Left hindlimb (tissue), 1 donor: ENCODE results near the gene CCSER1.
"Not testable (repeated sequence)": the region's sequence is repeated elsewhere in the genome, so short reads cannot be mapped to it uniquely, and the experiment has no call there.

Source experiments
- DNase-seq: peaks from one replicate; pipeline ENCODE4 v3.0.0-alpha.2; 2018

Gene CCSER1

DNA sequence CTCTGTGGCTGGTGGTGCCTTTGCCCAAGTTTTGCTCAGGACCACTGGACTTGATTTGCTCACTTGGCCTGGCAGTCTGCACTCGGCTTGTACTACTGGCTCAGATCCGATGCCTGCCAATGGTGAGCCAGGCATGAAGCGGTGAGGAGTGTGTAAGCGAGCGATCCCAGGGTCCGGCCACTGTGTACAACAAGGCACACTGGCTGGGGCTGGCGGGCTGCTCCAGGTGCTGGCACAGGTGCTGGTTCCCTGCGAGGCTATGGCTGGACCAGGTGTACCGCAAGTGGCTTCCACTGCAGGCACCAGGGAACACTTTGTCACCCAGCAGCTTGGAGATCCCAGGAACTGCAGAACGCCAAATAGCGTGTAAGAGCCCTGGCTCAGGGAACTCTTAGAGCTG, 329.7 kb downstream of the CCSER1 start:
- DNase-seq: no peak

DNA sequence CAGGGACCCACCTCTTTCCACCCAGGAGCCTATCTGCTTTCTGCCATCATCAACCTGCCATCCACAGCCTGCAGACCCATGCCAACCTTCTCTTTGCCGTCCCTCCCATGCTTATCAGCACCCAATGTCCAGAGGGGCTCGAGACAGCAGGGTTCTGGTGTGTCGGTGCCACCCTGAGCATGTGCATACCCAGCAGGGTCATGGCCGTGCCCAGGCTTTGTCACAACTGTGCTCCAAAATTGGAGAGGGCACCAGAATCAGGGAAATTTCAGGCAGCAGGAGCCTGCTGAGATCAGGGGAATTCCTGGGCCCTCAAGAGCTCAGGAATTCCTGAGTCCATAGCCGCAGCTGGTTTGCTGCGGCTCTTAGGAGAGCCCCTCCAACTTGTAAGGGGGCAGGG, 330.6 kb downstream of the CCSER1 start:
- DNase-seq: no peak

DNA sequence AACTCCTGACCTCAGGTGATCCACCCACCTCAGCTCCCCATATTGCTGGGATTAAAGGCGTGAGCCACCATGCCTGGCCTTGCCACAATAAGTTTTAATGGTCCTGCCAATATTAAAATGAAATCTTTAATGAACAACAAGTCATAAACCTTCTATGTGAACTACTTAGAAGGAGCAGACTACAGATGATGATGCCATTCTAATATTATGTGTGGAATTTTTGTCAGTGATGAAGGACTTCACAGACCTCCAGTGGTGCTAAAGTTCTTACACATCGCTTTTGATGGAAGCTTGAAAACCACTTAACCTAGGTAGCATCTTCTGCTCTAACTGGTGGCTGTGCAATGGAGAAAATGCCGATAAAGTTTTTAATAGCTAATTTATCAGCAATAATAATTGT, 331.4 kb downstream of the CCSER1 start:
- no peak for DNase-seq

DNA sequence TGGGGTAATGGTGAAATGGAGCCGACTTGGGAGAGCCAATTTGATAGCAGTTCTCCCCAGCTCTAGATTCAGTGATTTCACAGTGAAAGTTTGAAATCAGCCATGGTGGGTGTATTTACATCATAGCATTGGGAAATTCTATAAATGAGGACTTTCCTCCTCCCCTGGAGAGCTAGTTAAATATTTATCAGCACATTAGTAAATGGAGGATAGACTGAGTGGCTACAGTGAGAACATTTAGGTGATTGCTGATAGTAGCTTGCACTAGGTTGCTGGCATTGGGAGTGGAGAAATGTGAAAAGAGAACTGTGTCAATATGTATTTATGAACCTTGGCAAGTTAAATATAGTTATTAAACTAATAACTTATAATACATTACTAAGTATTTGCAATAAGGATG, 347.3 kb downstream of the CCSER1 start:
- DNase-seq: no peak

DNA sequence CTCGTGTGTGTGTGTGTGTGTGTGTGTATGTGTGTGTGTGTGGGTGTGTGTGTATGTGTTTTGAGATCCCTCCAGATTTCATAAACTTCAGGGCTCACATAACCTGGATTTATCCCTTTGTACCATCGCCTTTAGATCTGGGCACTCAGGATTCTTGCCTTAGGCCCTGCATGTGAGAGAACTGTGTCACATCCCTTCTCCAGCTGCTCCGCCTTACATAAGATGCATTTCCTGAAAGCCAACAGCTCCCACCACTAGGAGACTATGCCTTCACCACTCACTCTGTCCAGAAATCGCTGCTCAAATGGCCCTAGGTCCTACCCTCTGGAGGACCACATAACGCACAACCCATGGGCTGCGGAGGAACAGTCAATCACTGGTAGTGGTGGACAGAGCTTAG, 348.8 kb downstream of the CCSER1 start:
- DNase-seq: no peak

DNA sequence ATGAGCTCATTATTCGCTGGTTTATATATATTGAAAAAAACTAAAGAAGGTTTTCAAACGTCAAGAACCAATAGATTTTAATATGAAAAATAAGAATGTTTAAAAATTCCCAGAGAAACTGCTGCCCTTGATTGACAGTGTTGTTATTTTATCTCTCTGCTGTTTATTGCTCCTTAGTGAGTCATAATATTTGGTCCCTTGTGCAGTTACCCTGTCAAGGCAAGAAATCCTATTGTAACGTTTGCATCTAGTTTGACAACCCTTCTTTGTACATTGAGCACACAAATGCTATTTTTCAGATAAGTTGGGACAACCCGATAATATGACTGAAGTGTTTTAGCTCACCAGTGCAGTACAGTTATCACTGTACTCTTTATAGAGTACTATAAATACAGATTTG, 349.4 kb downstream of the CCSER1 start:
- DNase-seq: no peak

DNA sequence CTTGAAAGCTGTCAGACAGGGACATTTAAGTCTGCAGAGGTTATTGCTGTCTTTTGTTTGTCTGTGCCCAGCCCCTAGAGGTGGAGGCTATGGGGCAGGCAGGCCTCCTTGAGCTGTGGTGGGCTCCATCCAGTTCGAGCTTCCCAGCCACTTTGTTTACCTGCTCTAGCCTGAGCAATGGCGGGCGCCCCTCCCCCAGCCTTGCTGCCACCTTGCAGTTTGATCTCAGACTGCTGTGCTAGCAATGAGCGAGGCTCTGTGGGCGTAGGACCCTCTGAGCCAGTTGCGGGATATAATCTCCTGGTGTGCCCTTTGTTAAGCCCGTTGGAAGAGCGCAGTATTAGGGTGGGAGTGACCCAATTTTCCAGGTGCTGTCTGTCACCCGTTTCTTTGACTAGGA, 357.7 kb downstream of the CCSER1 start:
- DNase-seq: not testable (repeated sequence)

DNA sequence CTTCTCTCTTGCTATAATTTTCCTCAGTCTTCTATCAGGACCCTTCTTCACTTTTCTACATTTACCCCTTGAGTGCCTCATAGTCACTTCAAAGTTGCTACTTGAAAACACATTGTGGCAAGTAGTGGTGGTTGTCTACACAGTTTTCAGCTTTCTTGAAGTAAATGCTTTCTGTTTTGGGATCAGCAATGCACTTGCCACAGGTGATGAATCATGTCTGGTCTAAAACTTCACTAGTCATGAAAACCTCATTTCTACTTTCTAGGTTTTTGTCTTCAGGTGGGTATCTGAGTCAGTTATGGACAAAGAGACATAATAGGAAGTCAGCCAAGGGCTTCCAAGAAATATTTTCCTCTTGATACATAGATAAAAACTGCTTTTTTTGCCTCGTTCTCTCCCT, 359.2 kb downstream of the CCSER1 start:
- DNase-seq: no peak

DNA sequence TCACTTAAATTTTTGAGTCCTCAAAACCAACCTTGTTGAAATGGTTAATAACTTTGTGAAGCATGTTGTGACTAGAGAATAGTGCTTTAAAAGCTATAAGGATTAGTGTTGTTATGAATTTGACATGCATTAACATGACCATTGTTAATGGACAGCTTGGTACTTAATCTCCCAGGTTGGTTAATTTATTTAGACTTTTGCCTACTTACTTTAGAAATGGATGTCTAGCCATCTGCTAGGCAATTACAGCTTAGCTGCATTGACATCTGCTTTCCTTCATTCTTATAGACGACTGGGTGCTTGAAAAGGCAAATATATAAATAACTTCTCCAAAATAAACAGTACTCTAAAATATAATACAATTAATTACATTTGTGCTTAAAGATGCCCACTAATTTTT, 368.0 kb downstream of the CCSER1 start:
- DNase-seq: no peak

DNA sequence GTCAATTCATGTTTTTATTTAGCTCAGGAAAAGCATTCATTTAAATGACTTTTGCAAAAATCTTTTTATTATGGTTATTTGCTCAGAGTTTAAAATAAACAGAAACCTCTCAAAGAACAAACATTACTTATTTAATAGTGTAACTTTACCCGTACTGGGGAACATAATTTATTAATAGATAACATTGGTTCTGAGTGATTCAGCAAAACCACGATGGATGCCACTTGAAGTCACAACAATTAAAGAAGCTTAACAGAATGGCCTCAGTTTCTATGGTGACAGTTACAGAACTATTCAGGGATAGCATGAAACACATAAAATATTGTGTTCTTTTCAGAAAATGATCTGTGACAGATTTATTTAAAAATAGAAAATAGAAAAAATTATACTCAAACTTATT, 368.7 kb downstream of the CCSER1 start:
- no peak for DNase-seq

DNA sequence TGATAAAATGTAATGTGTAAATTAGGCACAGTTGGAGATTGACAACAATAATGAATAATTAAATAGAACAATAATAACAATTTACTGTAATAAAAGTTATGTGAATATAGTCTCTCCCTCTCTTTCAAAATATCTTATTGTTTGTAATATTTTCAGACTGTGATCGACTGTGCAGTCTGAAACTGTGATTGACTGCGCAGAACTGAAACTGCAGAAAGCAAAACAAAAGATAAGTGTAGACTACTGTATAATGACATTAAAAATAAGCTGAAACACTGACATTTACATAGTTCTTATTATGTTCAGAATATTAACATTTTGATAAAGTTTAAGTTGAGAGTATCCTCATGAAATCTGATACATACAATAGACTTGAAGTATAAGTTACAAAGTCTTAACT, 371.0 kb downstream of the CCSER1 start:
- no peak for DNase-seq

DNA sequence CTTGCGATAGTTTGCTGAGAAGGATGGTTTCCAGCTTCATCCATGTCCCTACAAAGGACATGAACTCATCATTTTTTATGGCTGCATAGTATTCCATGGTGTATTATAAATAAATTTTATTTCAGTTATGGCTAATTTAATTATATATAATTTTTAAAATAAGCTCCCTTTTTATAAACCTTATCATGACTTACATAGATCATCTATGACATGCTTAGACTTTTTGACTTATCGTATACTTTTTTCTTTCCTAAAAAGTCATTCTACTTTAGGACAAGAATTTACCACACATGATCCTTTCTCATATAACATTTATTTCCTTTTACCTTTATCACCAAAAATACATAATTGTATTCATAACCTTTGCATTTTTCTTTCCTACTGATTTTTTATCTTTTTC, 376.5 kb downstream of the CCSER1 start:
- no peak for DNase-seq

DNA sequence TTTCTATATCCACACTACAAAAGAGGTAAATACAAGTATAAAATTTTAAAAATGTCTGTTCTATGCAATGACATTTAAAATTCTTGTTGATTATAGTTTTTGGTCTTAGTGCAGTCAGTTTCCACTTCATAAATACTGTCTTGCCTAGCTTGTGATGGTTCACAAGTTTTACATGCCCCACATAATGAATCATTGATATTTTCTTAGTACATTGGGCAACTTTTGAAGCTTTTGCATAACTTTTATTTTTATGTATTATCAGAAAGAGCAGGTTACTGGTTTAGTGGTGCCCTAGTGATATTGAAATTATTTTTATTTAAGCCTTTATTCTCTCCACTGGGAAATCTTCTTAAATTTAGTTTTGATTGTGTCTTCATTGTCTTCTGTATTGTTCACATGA, 388.0 kb downstream of the CCSER1 start:
- no peak for DNase-seq

DNA sequence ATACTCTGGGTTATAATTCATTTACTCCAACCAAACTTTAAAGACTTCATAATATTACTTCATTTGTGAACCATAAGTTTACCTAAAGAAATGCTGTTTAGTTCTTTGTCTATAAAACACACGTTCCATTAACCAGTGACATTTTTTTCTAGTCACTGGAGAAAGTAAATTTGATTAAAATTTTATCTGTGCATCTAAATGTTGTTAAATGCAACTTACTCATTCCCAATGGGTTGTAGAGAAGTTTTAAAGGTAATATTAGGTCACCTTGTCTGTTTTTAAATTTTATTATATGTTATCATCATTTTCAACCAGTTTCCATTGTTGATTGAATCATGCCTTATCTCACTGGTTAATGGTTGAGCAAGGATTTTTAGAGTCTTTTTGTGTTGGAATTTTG, 401.4 kb downstream of the CCSER1 start:
- no peak for DNase-seq

DNA sequence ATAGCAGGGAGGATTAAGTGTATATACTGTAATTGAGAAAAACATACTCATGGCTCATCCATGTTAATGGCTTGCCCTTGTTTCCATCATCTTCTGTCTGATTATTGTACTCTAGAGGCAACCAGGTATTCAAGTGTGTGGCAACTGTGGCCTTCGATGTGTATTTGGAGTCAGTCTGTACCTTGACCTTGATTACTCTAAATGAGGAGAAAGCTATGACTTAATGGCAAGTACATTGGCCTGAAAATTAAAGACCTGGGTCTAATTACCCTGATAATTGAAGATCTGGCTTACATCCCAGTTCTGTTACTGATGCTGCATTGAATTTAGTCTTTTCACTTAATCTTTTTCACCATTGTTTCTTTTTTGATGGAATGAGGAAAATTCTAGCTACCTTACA, 409.2 kb downstream of the CCSER1 start:
- no peak for DNase-seq

DNA sequence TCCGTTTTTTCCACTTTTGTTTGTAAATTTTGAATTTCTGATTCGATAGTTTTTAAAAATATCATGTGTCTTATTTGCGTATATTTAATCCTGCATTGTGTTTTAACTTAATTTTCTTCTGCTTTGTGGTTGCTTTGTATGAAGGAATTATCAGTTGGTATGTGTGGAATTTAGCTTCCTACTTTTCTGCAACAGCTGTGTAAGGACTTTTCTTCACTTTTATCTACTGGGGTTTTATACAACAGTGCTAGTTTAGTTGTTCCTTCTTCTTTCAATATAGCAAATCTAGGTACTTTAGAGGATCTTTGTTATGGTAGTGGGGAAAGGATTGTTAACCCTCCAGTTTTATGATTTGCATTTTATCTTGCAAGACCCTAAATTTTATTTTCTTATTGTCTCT, 410.3 kb downstream of the CCSER1 start:
- no peak for DNase-seq

DNA sequence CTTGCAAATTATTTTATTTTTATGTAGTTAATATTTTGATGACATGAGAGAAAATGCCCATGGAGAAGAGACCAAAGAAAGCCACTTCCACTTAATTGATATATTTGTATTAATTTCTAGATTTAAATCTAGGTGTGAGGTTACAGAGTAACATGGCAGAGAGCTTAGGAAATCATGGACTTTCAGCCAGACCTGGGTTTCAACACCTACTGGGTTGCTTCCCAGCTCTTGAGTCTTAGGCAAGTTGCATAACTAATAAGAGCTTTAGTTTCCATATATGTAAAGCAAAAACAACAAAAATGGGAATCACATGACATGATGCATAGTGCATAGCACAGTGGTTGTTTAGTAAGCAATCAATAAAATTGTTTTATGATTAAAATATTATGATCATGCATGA, 413.3 kb downstream of the CCSER1 start:
- DNase-seq: no peak

DNA sequence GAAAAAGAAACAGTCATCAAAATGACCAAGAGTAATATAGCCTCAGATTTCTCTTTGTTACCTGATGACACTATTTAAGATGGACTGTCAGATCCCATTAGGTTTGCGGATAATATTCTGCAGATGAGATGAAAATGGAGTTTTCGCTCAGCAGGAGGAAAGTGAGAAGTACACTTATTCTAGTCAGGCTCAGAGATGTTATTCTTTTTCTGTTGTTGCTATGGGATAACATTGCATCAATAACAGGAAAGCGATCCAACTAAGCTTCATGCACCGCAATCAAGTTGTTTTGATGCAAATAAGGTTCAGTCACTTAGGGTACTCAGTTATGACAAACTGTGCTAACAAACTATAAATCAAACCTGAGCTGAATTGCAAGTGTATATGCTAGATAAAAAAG, 415.0 kb downstream of the CCSER1 start:
- no peak for DNase-seq

DNA sequence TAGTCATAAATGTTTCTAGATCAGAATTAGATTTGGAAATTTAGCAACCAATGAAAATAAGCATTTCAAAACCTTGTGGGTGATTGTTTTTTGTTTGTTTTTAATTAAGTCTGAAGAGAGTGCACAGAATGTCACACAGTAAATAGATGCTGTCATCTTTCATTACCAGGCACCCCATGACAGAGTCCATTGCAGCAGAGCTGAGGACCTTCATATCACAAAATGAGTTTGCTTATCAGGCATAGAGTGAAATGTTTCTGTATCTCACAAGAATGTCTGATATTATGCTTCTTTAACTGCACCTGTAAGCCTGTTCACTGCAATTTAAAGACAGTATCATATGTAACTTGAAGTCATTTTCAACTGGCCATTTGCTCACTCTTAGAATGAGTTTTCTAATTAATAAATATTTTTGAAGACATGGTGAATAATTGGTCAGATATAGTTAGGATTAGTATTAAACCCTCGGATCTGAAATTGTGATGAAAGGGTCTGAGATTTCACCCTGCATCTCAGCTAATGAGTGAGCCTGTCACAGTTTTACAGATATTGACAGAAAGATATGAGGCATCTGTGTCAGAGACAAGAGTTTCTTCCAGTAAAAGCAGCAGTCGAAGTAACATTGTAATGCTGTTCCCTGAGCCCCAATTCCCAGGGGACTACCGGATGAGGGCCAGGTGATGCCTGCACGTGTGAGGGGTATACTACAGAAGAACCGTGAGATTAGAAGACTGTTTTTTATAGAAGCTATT, 416.4 kb downstream of the CCSER1 start:
- no peak for DNase-seq

DNA sequence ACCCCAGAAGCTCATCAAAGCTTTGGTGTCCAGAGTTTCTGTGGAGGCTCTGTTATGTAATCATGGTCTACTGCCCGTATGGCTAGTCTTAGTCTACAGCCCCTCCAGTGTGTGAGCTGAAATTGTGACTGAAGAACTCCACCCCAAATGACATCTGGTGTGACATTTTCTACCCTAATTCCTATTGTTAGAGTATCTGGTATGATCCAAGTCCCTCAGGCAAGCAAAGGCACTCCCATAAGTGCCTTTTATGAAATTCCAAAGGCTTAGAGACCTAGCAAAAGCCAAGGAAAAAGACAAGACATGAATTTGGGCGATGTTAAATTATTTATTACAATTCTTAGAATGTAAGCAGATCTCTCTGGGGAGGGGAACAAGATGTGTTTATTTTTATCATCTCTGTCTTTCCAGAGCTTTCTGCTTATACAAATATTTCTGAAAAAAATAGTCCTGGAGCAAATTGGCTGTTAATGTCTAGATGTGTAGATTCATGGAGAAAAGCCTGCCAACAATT, 417.4 kb downstream of the CCSER1 start:
- DNase-seq: no peak

DNA sequence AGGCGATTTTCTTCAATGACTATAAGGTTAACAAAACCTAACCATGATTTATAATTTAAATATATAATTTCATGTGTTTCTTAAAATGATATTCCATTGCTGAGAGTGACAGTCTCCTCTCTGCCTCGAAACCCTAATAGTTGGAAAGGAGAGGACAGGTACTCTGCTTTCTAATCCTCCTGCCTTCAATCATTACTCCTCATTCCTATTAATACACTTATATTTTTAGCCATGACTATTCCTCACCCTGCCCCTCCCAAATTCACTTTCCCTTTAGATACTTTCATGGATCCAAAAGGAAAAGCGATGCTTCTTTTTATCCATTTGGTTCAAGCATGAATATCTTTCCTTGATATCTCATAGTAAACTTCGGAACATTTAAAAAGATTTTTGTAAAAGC, 418.2 kb downstream of the CCSER1 start:
- no peak for DNase-seq

DNA sequence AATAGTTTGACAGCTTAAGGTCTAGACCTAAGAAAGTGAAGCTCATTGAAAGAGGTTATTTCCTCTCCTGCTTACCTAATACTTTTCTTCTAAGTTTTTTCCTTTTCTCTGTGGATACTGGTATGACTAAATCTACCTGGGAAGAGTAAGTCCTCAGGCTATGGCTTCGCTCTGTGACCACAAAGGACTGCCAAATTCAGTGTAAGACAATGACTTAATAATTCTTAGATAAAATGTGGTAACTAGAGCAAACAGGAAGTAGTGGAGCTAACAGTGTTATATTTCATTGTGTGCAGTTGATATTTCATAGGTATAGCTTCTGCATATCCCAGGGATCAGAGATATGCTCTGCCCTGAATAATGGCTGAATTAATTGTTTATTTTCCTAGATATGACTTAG, 418.9 kb downstream of the CCSER1 start:
- no peak for DNase-seq

DNA sequence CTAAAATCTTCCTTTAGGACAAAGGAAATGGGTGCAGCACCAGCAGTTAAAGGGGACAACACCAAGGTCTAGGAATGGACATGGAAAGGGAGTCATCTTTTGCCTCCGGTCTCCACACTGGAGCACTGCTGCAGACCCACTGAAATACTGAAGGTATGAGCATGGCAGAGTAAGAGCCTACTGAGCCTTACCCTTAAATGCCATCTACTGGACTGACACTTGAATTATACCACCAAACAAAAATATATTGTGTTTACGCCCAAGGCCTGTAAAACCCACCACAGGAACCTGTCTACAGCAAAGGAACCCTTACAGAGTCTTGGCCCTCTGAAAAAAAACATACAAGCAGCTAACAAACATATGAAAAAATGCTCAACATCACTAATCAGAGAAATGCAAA, 443.4 kb downstream of the CCSER1 start:
- DNase-seq: no peak

DNA sequence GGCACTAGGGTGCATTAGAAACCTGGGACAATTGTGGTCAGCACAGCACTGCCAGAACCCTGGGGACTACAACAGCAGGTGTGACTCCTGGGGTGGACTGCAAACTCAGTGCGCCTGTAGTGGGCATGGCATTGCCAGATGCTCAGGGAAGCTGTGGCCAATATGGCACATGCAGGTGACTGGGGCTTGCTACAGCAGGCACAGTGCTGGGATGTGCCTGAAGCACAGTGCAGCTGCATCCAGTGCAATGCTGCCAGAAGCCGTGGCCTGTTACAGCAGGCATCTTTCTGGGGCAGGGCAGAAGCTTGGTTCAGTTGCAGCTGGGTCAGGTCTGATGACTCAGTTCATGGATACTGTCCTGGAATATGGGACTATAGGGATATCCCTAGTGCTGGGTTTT, 445.8 kb downstream of the CCSER1 start:
- no peak for DNase-seq

DNA sequence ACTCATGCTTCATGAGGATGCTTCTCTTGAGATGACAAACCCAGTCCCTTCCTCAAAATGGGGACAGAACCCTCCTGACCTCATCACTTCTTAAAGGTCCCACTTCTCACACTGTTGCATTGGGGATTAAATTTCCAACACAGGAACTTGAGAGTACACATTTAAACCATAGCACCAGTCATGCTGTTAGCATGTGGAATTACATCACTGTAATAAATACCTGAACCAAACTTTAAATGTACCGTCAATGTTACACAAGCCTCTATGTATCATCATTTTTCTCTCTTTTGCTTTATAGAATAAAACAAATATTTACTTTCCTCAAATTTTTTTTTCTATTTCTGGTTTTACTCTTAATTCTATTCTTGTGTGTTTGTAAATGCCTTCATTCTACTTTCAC, 448.2 kb downstream of the CCSER1 start:
- no peak for DNase-seq
